IPS-NIHi7 (cell line): Measurements from ENCODE around the gene CEP85.
"Not testable (repeated sequence)": the region's sequence is repeated elsewhere in the genome, so short reads cannot be mapped to it uniquely, and the experiment has no call there.

ENCODE experiments used
- DNase-seq: peaks from one replicate; pipeline ENCODE4 v3.0.0; 2012; ENCODE audit warnings: mixed read lengths; ENCODE audit errors: extremely low spot score

CEP85 gene

GRCh38 chr1:26225033-26225831 is 8.8 kb upstream of the CEP85 start:
- peak; percentile 95 for DNase-seq

- DNase-seq: not testable (repeated sequence)
Observed at GRCh38 chr1:26230682-26231081, 3.3 kb upstream of the CEP85 start.

GRCh38 chr1:26234644-26235370 is 807 bp downstream of the CEP85 start:
- DNase-seq: peak; percentile 40

- no peak for DNase-seq
Observed at GRCh38 chr1:26237230-26237966, 3.4 kb downstream of the CEP85 start.

DNA sequence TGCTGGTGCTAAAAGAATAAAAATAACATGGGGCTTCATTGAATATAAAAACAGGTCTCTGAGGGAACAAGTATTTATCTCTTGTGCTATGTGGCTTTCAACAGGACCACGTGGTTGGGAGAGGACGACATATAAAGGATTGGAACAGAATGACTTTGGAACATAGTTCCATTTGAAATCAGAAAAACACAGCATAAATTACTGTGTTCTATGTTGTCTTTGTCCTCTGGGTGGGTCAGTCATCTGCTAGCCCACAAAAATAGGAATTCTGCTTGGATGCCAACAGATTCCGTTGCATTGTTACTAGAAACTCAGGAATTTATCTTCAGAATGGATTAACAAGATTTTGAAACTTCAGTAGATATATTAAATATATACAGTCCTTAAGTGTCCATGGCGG is 5.9 kb downstream of the CEP85 start:
- DNase-seq: no peak

DNA sequence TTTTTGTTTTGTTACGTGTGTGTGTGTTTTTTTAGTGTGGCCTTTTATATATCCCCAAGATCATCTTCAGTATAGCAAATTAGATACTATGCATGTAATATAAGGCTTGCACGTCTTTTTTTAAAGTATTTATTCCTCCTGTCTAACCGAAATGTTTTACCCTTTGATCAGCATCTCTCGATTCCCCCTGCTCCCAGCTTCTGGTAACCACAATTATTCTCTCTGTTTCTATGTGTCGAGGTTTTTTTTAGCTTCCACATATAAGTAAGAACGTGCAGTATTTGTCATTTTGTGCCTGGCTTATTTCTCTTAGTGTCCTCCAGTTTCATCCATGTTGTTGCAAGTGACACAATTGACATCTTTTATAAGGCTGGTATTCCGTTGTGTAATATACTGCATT is 18.7 kb downstream of the CEP85 start:
- no peak for DNase-seq

- DNase-seq: no peak
Observed at GRCh38 chr1:26254404-26254803, 20.4 kb downstream of the CEP85 start.

DNA sequence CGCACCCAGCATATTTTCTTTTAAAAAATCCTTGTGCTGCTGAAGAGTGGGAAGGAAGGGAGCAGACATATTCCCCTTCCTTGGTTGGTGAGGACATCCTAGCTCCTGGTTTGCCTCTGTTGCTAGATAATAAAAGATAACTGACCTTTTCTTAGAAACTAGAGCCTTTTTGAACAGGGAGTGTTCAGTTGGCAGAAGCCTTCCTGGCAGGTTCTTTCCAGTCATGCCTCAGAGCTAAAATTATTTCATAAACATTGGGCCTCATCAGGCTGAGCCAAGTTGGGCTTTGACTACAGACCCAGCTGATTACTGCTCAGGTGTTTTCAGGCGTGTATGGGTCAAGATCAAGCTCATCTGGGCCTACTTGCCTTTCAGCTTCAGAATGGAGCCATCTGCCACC is 23.2 kb downstream of the CEP85 start:
- DNase-seq: no peak

GRCh38 chr1:26259005-26259404 is 25.0 kb downstream of the CEP85 start:
- no peak for DNase-seq

DNA sequence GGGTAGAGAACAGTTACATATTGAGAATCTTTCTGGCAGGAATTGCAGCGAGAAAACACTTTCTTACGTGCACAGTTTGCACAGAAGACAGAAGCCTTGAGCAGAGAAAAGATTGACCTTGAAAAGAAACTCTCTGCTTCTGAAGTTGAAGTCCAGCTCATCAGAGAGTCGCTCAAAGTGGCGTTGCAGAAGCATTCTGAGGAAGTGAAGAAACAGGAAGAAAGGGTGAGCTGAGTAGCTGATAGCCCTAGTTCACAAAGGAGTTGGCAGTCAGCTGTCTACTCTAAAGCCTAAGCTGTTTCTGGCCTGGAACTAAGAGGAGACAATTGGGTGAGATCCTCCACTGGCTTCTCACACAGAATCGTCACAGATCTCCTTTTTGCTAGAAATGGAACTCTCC is 25.6 kb downstream of the CEP85 start:
- no peak for DNase-seq

GRCh38 chr1:26263212-26263611 is 29.2 kb downstream of the CEP85 start:
- DNase-seq: peak; percentile 4

GRCh38 chr1:26265405-26265804 is 31.4 kb downstream of the CEP85 start:
- no peak for DNase-seq

DNA sequence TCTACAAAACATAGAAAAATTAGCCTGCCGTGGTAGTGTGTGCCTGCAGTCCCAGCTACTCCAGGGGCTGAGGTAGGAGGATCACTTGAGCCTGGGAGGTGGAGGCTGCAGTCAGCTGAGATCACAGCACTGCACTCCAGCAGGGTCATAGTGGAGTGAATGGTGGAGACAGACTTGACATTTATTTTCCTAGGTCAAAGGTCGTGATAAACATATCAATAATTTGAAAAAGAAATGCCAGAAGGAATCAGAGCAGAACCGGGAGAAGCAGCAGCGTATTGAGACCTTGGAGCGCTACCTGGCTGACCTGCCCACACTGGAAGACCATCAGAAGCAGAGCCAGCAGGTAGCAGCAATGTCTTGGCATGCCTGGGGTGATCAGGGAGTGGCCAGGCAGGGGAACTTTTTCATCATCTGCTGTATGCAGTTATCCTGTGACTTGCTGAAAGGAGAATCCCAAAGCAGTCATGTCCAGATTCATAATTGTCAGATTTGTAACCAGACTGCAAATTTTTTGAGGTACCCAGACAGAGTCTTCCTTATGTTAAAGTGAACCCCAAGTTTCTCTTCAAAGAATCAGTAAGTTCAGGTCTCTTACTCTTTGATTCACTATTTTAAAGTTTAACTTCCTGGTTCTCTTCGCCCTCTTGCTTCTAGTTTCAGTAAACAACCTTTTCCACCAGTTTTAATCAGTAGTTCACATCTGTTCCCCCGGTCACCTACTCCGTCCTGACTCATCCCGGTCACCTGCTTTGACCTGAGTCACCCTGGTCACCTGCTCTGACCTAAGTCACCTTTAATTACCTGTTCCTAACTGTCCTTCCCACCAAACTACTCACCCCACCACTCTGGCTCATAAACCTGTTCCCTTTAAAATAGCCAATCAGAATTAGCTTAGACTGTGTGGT is 34.5 kb downstream of the CEP85 start:
- DNase-seq: peak; percentile 3

DNA sequence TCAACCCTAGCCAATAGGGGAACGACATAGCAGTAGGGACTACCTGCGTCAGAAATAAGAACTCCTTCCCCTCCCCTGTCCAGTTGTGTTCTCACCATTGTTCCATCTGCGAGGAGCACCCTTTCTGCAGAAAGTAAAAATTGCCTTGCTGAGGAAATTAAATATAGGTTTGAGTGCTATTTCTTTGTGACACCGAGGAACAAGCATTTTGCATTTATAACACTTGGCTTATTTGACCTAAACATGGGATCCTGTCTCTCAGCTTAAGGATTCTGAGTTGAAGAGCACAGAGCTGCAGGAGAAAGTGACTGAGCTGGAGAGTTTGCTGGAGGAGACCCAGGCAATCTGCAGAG is 35.2 kb downstream of the CEP85 start:
- no peak for DNase-seq

- no peak for DNase-seq
Observed at GRCh38 chr1:26274801-26275425, 40.9 kb downstream of the CEP85 start.

- DNase-seq: peak; percentile 91
Observed at GRCh38 chr1:26275580-26276431, 41.8 kb downstream of the CEP85 start.

DNA sequence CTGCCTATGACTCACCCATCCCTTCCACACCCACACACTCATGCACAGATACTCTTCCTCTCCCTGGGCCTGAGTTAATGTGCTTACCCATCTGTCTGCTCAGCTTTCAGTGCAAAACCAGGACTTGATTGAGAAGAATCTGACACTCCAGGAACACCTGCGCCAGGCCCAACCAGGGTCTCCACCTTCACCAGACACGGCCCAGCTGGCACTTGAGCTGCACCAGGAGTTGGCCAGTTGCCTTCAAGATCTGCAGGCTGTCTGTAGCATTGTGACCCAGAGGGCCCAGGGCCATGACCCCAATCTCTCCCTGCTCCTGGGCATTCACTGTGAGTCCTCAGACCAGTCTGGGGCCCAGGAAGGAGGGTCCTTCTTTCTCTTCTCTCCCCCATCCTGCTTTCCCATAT is 42.4 kb downstream of the CEP85 start:
- no peak for DNase-seq

DNA sequence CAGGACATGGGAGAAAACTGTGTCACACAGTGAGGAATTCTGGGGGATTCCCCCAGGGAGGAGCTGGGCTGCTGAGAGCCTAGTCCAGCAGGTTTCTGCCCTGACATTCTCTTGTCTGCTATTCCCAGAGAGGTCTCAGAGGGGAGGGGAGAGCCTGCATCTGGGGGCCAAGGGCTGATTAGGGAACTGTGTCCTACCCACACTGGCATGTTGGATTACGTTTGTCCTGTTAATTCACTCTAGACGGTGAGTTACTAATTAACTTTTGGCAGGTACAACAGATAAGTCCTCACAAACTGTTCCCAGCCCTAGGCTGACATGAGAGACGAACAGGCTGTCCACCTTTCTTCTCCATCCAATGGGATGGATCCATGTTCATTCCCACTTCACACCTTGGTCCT is 43.3 kb downstream of the CEP85 start:
- DNase-seq: no peak

- DNase-seq: no peak
Observed at GRCh38 chr1:26277719-26278118, 43.7 kb downstream of the CEP85 start.

DNA sequence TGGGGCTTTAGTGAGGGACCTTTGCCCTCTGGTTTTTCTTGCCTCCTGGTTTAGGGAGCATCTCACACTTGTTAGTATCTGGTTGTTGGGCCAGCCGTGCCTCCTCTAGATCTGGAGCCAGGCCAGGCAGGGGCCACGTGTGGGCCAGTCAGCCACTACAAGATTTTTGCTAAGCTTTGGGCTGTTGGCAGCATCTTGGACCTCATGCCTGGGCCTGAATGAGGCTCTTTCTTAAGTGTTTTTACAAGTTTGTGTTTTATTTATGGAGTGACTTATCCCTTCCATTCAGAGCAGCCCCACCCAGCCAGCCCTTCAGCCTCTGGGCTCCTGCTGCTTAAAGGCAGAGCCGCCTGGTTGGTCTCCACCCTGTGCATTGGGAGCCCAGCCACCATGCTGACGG is 44.3 kb downstream of the CEP85 start:
- no peak for DNase-seq
